VCaP (cell line): ENCODE data around the gene GJC3.
"Not testable (repeated sequence)": the region's sequence is repeated elsewhere in the genome, so short reads cannot be mapped to it uniquely, and the experiment has no call there.

Experiments
- H3K27ac ChIP-seq: fragments of 450-650 bp; 2 replicates; pipeline ENCODE4 v1.5.1; 2017
- CTCF ChIP-seq: fragments of 450-650 bp; conservative IDR thresholded peaks from 2 replicates; pipeline ENCODE4 v1.5.1; 2017; ENCODE audit warnings: mild to moderate bottlenecking, moderate library complexity

The GJC3 gene

GRCh38 chr7:99928994-99929729, at the start of gene GJC3:
GJC3 (minus strand) TSS chr7:99929620; CDS start chr7:99929620, 0 bp downstream.
- TF ChIP-seq CTCF: peak; percentile 77
- peak within 1 kb of the TSS; percentile 54 for H3K27ac ChIP-seq

DNA sequence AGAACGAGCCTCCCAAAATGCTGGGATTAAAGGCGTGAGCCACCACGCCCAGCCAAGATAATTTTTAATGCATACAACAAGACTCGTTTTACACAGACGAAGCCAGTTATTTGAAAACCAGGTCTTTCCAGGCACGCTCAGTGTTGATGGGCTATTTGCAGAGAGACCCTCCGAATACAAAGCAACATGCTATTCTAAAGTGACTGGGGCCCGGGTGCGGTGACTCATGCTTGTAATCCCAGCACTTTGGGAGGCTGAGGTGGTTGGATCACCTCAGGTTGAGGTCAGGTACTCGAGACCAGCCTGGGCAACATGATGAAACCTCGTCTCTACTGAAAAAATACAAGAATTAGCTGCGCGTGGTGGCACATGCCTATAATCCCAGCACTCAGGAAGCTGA, 47.2 kb upstream of the GJC3 start:
- TF ChIP-seq CTCF: no peak
- H3K27ac ChIP-seq: no peak overlapping the region

DNA sequence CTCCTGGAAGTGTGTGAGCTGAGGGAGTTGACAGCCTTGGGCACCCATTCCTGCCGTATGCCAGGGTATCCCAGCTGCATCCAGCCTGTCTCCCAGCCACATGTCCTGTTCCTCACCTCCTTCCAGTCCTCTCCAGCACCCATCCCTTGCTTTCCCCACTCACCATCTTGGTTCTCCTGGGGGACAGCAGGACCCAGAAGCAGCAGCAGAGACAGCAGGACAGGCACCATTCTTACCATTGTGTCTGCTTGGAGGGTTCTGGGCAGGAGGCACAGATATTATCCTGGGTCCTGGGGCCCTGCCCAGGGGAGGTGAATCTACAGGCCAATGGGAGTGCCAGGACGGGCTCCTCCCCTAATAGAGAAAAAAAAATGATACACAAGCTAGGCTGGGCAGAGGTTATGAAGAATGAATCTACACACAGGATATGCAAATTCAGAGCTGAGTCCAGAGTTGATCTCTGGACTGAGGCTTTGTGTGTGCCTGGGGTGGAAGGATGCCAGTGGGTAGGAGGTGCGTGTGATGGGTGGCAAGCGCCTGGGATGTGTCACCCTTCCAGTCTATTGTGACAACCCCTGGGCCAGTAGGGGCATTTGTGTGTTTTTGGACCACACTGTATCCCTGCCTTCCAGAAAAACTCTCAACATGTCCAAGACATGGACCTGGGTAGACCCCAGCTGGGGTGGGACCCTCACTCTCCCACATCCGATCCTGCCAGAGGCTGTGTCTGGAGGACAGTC, 46.5 kb upstream of the GJC3 start, which contains the start of gene AZGP1:
Gene AZGP1, minus strand, starts transcription at position 250 of the 740 bp plus-strand sequence. Its CDS starts 11 bp downstream, at position 239.
- no peak within 1 kb of the TSS for H3K27ac ChIP-seq
- no peak for TF ChIP-seq CTCF

GRCh38 chr7:99974681-99975080, 45.3 kb upstream of the GJC3 start:
- TF ChIP-seq CTCF: no peak
- H3K27ac ChIP-seq: no peak overlapping the region

DNA sequence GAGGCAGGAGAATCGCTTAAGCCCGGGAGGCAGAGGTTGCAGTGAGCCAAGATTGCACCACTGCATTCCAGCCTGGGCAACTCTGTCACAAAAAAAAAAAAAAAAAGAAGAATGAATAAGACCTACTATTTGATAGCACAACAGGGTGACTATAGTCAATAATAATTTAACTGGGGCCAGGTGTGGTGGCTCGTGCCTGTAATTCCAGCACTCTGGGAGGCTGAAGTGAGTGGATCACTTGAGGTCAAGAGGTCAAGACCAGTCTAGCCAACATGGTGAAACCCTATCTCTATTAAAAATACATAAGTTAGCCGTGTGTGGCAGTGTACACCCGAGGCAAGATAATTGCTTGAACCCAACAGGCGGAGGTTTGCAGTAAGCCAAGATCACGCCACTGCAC, 44.4 kb upstream of the GJC3 start:
- not testable (repeated sequence) for H3K27ac ChIP-seq

- no peak for TF ChIP-seq CTCF
- H3K27ac ChIP-seq: no peak overlapping the region
Observed at GRCh38 chr7:99971242-99971641, 41.8 kb upstream of the GJC3 start.

GRCh38 chr7:99969813-99970212, 40.4 kb upstream of the GJC3 start:
- not testable (repeated sequence) for H3K27ac ChIP-seq

- H3K27ac ChIP-seq: no peak overlapping the region
- no peak for TF ChIP-seq CTCF
Observed at GRCh38 chr7:99969298-99969697, 39.9 kb upstream of the GJC3 start.
